Omental fat pad (tissue), 4 donors: ENCODE data around the gene SLC1A7. TPM values are rescaled to one million over a fixed set of nuclear protein-coding genes. Genes with fewer than 3 reads are reported as not detected.
A peak's percentile ranks its signal among the peaks of the same experiment; 100 is the strongest.

ENCODE experiments used
- ATAC-seq: fragments of 150-250 bp; one replicate; pipeline ENCODE4 v1.9.1; 2016; ENCODE audit warnings: mild to moderate bottlenecking, moderate library complexity; ENCODE audit not compliant: low FRiP score
- DNase-seq: peaks from one replicate; pipeline ENCODE4 v3.0.0-alpha.2; 2019; ENCODE audit warnings: low spot score
- total RNA-seq, 4 donors: library from RNA; depleted of rRNA; stranded (reverse); fragments of >200 nt; gene quantifications; one replicate each; pipeline ENCODE4 v1.1.0, GENCODE V29; 2016
- TF ChIP-seq, protein P1 (sequence below), 3 donors: fragments of 450-650 bp; IDR thresholded peaks; one replicate each; pipeline ENCODE4 v1.5.1; 2016 to 2017; ENCODE audit warnings: antibody characterized with exemption in 3 of 3, mild to moderate bottlenecking in 3 of 3, moderate library complexity in 2 of 3

SLC1A7 gene
- total RNA-seq, 4 donors from 2014 or later = 0.19 to 0.63 (median 0.48) TPM; not detected in 1

DNA sequence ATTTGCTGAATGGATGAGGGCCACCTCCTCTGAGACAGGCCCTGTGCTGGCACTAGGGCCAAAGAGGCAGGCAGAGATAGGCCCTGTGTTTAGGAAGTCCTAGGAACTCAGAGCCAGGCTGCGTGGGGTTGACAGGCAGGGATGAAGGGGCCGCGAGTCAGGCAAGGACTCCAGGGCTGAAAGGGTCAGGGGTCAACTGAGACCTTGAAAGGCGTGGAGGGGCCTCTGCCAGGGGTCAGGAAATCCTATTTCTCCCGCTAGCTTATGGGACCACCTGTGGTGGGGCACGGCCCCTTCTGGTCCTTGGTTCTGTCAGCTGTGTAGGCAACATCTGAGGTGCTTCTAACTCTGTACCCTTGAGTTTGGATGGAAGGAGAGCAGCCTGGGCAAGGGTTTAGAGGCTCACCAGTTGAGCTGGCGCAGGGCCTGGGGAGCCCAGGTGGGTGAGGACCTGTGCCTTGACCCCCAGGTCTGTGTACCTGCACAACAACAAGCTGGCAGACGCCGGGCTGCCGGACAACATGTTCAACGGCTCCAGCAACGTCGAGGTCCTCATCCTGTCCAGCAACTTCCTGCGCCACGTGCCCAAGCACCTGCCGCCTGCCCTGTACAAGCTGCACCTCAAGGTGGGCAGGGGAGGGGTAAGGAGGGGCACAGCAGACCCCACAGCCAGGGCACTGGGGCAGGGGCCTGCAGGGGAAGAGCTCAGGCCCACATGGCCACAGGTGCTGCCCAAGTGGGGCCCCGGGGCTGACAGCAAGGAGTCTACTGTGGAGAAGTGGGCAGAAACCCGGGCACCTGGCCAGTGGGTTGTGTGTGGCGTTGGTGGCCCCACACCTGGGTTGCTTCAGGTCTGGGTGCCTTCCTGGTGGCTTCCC lies 65.5 kb downstream of the SLC1A7 start:
- DNase-seq (no peak), ATAC-seq (no peak)
- TF ChIP-seq, protein P1, sequence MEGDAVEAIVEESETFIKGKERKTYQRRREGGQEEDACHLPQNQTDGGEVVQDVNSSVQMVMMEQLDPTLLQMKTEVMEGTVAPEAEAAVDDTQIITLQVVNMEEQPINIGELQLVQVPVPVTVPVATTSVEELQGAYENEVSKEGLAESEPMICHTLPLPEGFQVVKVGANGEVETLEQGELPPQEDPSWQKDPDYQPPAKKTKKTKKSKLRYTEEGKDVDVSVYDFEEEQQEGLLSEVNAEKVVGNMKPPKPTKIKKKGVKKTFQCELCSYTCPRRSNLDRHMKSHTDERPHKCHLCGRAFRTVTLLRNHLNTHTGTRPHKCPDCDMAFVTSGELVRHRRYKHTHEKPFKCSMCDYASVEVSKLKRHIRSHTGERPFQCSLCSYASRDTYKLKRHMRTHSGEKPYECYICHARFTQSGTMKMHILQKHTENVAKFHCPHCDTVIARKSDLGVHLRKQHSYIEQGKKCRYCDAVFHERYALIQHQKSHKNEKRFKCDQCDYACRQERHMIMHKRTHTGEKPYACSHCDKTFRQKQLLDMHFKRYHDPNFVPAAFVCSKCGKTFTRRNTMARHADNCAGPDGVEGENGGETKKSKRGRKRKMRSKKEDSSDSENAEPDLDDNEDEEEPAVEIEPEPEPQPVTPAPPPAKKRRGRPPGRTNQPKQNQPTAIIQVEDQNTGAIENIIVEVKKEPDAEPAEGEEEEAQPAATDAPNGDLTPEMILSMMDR (IDR thresholded peaks at IDR 0.05) = no peak

DNA sequence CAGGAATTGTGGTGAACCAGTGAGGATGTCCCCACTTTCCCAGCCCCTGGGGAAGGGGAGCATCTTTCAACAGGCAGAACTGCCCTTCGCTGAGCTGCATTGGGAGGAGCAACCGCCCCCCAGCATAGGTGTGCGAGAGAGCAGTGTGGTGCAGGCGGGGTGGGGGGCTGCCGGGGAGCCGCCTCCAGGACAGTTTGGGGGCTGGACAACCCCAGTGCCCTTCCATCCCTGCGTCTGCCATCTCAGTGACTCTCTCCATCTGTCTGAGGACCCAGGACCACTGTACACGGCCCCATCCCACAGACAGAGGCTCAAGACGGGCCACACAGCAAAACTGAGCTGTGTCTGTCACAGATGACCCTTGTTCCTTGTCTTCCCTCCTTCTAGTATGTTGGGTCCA lies 66.3 kb downstream of the SLC1A7 start:
- TF ChIP-seq, protein P1 (IDR thresholded peaks at IDR 0.05) = no peak
- DNase-seq (no peak), ATAC-seq (no peak)

DNA sequence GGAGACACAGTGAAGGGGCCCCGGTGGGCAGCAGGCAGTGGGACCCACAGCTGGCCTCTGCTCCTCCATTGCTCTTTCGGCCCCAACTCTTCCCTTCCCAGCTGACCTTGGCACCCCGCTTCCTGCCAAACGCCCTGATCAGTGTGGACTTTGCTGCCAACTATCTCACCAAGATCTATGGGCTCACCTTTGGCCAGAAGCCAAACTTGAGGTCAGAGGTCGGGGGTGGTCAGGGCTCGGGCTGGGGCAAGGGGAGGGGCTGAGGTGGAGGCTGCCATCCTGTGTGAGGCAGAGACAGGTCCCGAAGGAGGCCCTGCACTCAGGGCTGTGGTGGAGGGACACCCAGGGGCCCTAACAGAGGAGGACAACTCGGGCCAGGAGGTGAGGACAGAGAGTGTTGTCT lies 66.7 kb downstream of the SLC1A7 start:
- DNase-seq = no peak
- TF ChIP-seq, protein P1 (IDR thresholded peaks at IDR 0.05) = no peak
- no peak for ATAC-seq

DNA sequence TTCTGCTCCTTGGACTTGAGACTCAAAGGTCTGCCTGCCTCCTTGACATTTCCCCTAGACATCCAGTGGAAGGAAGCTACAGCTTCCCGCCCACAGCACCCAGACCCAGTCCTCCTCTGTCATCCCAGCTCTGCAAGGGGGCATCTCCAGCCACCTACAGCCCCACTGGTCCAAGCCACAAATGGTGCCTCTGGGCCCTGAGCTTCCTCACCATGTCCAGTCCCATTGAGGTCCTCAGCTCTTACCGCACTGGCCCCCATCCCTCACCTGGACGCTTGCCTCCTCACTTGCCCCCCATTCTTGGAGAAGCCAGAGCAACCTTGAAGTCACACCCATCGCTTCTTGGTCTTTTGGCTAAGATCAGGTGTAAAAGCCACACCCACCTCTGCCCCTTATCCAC lies 67.2 kb downstream of the SLC1A7 start:
- DNase-seq (peak; percentile 14), ATAC-seq (no peak)
- TF ChIP-seq, protein P1 (IDR thresholded peaks at IDR 0.05) = no peak

DNA sequence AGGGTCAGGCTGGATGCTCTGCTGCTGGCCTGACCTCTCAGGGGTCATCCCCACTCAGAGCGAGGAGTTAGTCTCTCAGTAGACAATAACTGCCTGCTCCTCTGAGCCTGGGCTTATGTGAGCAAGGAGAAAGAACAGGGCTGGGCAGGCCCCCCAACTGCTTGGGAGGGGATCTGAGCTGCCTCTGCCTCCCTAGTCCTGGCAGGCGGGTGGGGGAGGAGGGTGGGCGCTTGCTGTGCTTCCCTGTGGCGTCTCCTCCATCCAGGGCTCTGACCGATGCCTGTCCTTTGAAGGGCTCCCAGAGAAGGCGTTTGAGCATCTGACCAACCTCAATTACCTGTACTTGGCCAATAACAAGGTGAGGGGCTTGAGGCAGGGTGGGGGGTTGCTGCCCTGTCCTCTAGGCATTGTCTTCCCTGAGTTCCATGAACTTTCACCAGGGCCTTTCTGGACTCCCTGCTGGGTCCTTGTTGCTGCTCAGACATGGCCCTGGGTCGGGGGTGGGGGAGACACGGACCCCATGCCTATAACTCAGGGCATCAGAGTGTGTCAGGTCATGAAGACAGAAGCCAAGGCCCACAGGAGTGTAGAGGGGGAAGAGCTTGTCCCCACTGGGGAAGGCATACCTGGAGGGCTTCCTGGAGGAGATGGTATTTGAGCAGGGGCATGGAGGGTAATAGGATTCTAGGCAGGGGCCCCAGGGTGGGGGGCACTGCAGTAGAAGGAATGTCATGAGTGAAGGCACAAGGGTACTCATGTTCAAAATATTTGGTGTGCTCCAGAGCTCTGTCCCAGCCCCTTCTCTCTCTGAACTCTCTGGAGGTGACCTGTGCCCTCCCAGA lies 67.9 kb downstream of the SLC1A7 start:
- no peak for ATAC-seq

DNA sequence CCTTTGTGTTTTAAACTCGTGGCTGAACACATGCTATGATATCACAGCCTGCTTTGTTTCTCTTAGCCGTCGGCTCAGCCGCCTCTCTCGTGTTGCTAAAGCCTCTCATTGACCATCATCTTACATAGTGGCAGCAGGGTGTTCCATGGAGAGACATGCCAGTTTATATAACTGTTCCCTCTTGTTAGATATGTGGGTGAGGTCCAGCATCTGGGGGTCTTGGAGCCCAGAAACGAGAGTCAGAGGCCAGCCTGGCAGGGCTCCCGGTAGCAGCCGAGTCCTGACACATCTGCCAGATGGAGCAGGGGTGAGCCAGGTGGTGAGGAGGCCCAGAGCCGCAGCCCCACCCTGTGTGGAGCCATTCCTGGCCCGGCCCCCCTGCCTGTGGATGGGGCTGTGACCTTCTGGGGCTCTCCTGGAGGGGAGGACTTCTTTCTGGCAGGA lies 68.5 kb downstream of the SLC1A7 start:
- DNase-seq = peak; percentile 17
- TF ChIP-seq, protein P1 (IDR thresholded peaks at IDR 0.05) = no peak
- ATAC-seq = no peak

More for the DNA sequence above, 67.9 kb downstream of the SLC1A7 start:
- TF ChIP-seq, protein P1 (IDR thresholded peaks at IDR 0.05) = no peak
- DNase-seq = peak; percentile 4
